DMS114 treated with DMSO at 0.1 percent for 48 hours (cell line): ENCODE results near the gene PANK4.
"Not testable (repeated sequence)": the region's sequence is repeated elsewhere in the genome, so short reads cannot be mapped to it uniquely, and the experiment has no call there.

Experiments used
- DNase-seq: peaks from one replicate; lab custom pipeline; 2025; ENCODE audit not compliant: unreplicated experiment; lab: John Stamatoyannopoulos, UW

PANK4 gene

DNA sequence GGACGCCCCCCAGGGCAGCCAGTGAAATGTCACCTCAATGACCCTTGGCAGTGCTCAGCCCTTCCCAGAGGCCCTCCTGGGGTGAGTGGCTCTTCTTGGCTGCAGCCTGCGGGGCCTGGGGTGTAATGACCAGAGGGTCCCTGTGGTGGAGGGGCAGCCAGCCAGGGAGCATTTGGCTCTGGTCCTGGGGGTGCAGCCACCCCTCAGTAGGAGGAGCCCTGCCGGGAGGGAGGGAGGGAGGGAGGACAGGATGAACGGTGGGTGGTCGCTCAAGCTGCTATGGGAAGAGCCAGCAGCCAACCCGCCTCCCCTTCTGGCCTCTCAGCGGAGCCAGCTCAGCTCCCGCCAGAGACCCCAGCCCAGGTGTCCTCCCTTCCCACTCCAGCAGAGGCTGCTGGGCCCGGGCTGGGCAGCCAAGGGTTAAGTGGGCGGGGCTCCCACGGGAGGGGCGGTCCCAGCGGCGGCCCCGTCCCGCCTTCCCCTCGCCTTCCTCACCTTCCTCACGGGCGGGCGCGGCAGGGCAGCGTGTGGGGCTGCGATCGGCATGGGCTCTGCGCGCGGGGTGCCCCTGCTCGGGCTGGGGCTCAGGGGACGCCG, 59.3 kb downstream of the PANK4 start:
- no peak for DNase-seq

DNA sequence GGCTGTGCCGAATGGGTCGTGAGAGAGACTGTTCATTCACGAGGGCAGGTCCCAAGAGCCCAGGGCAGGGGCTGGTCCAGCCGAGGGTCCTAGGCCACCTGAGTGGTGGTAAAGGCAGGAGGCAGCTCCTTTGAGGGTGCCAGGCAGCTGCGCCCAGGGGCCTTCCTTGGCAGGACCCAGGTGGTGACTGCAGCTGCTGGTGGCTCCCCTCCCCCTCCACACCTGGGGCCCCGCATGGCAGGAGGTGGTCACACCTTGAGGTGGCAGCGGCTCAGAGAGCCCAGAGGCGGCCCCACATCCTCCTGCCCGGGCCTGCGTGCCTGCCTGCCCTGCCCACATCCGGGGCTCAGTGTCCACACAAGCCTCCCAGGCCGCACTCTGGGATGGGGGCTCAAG, 60.1 kb downstream of the PANK4 start:
- no peak for DNase-seq

DNA sequence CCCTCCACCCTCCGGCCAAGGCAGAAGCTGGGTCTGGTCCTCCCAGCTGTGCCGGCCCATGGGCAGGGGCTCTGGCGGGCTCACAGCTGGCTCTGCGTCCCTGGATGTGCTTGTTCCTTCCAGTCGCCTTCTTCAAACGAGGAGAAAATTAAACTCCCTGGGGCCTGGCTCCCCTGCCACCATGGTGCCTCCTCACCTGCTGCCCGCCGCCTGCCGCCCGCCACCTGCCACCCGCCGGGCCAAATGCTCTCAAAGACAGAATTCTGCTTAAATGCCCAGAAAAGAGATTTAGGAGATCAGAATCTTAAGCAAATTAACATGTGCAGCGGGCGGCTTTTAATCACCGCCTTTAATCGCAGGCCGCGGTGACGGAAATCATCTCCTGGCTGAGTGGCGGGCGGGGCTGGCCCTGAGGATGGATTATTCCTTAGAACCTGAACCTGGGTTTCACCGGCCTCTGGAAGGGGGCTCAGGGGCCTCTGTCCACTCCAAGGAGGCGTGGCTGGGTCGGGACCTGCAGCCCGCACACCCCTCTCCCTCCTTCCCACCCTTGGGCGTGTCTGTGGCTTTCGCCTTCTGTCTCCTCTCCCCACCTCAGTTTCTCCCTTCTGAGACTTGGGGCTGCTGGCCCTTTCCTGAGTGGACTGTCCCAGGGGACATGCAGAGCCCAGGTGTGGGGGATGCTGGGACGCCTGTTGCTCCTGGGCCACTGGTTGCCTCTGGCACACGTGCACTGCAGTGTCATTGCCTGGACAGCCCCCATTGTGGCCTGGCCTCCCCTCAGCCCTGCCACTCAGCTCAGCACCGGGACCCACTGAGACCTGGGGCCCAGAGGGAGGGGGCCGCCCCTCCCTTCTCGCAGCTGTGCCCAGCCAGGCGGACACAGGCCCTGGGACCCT, 60.8 kb downstream of the PANK4 start:
- DNase-seq, result no peak

DNA sequence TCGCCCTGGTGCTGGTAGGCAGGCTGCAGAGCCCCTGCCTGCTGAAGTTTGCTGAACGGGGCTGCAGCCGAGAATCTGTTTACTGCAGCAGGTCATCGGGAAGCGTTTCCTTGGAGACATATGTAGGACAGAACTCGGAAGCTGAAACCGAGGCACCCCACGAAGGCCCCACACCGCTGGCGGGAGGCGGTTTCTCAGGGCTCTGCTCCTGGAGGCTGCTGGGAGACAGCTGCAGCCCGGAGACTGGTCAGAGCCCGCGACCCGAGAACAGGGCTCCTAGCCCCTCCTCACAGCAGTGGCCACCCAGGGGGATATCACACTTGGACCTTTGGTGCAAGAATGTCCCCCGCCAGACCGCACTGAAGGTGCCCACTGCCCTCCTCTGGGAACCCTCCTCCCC, 63.0 kb downstream of the PANK4 start:
- no peak for DNase-seq

DNA sequence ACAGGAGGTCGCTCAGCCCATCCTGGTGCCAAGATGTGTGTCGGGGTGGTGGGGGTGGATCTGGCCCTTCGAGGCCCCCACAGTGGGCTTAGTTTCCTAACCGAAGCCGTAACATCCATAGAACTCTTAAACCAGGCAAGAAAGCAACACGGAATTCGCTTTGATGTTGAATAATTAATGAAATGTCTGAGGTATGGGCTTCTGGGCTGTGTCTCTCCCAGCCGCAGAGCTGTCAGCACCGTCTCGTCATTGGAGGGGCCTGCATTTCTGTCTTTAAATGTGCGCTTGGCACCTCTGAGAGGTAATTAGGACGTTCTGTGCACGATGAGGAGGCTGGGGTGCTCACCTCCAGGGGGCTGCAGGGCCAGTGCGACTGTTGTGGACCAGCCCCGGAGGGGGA, 63.6 kb downstream of the PANK4 start:
- no peak for DNase-seq

DNA sequence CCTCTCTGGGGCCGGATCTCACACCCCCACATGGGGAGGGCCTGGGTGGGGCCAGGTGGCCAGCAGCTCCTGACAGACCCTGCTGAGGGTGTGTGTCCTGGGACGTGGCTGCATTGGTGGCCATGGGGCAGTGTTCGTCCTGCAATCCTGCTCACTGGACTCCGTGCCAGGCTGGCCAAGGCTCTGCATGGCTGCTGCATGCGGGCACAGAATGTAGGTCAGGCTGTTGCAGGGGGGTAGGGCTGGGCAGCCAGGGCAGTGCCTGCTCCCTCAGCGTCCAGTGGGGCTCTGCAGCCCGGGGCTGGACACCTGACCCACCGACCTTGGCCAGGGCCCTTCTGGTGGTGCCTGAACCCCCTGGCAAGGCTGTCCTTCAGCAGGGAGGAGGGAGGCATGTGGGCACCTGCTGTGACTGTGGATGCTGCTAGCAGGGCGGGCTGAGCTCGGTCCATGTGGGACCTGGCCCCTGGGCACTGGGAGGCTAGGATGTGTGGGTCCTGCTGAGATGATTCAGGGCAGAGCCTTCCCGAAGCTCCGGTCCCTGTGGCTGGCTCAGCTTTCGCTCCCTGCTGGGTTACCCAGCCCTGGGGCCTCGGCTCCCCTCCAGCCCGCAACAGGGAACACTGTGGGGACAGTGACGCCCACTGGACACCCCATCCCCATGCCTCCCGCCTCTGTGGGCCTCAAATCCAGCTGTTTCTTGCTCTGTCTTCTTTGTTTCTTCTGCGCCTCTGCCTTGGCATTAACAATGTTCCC, 65.2 kb downstream of the PANK4 start:
- no peak for DNase-seq

DNA sequence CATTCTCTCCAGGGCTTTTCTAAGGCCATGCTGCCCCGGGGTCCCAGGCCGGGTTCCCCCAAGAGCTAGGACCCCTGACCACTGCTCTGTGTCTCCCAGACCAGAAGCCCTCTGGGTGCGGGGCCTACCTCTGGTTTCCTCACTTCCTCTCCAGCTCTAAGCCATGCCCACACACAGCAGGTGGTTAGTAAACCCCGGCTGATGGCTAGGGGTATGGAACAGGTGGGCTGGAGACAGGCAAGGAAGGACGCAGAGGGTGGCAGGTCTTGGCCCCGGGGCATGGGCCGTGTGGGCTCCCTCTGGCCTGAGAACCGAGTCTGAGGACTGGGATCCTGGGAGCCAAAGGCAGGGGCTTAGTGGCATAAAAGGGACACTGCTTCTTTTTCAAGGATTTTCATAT, 66.2 kb downstream of the PANK4 start:
- no peak for DNase-seq

DNA sequence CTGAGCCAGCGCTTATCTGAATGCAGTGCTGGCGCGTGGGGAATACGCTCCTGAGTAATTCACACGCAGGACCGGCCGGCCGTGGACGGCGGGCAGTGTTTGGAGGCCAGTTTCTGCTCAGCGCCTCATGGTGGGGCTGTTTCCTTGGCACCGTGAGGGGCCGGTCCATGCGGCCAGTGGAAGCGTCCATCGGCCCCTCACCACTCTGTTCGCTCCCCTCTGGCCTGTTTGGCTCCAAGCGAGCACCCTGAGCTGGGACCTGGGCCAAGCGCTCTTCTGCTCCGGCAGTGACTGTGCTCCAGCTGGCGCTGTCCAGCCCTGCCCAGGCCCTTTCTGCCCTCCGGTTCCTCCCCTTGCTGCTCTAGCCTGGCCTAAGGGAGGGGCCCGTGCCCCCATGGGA, 66.6 kb downstream of the PANK4 start:
- DNase-seq, result no peak

DNA sequence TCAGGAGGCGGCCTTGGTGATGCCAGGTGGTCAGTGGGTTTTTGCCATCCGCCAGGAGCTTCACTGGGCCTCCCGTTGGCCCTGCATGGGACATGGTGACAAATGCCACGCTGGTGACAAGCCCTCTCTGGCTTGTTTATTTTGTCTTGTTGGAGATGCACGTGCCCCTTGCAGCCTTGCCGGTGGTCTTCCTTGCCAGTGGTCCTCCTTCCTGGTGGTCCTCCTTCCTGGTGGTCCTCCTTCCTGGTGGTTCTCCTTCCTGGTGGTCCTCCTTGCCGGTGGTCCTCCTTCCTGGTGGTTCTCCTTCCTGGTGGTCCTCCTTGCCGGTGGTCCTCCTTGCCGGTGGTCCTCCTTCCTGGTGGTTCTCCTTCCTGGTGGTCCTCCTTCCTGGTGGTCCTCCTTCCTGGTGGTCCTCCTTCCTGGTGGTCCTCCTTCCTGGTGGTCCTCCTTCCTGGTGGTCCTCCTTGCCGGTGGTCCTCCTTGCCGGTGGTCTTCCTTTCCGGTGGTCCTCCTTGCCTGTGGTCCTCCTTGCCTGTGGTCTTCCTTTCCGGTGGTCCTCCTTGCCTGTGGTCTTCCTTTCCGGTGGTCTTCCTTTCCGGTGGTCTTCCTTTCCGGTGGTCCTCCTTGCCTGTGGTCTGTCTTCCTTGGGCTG, 67.2 kb downstream of the PANK4 start:
- not testable (repeated sequence) for DNase-seq

DNA sequence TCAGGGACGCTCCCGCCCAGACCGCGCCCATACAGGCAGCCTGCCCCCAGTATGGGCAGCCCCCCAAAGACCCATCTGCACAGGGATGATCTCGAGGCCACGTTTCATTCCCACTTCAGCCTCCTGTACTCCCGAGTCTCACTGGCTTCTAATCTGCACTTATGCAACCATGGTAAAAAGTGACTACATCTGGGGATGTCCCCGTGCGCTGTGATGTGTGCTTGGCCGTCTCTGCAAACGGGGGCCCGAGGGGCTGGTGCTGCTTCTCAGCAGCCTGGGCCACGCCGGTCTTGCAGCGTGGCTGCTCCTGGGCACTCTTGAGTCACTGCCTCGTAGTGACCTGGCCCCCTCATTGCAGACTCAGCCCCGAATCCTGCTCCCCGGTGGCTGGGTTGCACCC, 67.7 kb downstream of the PANK4 start:
- DNase-seq, result no peak
